HG03045 (cell line): Measurements from ENCODE around the gene CSNK1G2.

Source experiments
- ATAC-seq: cut with Tn5 transposase; IDR thresholded peaks from one replicate; pipeline ENCODE4 v1.9.1; 2021; ENCODE audit warnings: mild to moderate bottlenecking, moderate library complexity; ENCODE audit not compliant: unreplicated experiment

Gene CSNK1G2

GRCh38 chr19:2014731-2015607 is 74.0 kb downstream of the CSNK1G2 start:
- ATAC-seq = no peak

DNA sequence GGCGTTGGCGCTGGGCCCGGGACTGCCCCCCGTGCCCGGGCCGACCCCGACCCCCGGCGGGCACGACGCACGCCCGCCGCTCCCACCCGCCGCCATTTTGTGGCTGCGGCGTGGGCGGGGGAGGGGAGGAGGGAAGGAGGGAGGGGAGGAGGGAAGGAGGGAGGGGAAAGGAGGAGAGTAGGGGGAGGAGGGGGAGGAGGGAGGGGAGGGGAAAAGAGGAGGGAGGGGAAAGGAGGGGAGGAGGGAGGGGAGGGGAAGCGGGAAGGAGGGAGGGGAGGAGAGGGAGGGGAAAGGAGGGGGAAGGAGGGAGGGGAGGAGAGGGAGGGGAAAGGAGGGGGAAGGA is 74.6 kb downstream of the CSNK1G2 start, which contains the start of gene BTBD2:
BTBD2 (minus strand) TSS at position 107 of the 343 bp plus-strand sequence; CDS start at position 96, 11 bp downstream.
- ATAC-seq = no peak

DNA sequence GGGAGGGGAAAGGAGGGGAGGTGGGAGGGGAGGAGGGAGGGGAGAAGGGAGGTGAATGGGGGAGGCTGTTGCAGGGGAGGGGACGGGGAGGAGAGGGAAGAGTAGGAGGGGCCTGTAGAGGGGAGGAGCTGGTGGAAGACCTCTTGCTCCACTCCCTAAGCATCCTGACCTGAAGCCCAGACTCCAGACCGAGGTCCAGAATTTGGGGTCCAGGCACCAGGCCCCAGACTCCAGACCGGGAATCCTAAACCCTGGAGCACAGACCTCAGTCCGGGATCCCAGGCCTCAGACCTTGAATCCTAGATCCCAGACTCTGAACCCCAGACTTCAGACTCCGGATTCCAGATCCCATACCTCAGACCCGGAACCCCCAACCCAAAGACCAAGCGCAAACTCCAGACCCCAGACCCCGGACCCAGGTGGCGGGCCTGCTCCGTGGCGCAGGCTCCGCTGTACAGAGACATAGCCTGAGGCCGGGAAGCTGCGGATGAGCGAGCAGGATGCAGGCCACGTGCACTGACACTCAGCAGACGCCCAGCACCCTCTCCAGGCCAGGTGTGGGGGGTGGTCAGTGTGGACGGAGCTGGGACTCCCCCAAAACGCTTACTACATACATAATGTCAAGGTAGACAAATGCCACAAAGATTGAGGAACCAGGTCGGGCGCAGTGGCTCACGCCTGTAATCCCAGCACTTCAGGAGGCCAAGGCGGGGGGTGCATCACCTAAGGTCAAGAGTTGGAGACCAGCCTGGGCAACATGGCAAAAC is 75.3 kb downstream of the CSNK1G2 start:
- no peak for ATAC-seq

DNA sequence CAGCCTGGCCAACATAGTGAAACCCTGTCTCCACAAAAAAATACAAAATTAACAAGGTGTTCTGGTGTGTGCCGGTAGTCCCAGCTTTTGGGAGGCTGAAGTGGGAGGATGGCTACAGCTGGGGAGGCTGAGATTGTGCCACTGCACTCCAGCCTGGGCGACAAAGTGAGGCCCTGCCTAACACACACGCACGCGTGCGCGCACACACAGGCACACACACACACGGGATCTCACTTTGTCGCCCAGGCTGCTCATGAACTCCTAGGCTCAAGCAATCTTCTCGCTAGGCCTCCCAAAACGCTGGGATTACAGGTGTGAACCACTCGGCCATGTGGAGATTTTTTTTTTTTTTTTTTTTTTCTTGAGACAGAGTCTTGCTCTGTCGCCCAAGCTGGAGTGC is 77.8 kb downstream of the CSNK1G2 start:
- ATAC-seq = no peak

DNA sequence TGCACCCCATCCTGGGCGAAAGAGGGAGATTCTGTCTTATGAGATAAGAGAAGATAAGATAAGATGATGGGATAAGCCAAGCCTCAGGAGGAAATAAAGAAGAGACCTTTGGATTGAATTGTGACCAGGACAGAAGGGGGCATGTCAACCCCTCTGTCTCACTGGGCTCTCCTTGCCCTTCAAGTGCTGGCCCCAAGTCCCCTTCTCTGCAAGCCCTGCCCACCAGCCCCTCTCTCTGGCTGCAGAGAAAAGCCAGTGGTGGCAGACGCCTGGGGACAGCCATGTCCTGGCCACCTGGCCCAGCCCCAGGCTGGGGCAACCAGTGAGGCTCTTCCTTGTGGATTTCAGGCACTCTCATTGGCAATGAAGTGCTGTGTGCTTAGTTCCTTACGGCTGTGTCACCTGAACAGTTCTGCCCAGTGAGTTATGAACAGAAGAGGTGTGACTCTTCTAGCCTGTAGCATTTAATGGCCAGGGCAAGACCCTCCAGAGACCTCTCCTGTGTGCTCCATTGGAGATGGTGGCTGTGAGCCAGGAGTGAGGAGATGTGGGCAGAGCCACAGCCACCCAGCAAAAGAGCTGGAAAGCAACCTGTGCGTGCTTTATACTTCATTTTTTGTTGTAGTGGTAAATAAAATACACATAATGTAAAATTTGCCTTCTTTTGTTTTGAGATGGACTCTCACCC is 80.6 kb downstream of the CSNK1G2 start:
- ATAC-seq = no peak

GRCh38 chr19:2022289-2022688 is 81.3 kb downstream of the CSNK1G2 start:
- ATAC-seq = no peak

GRCh38 chr19:2026770-2027169 is 85.8 kb downstream of the CSNK1G2 start:
- no peak for ATAC-seq

DNA sequence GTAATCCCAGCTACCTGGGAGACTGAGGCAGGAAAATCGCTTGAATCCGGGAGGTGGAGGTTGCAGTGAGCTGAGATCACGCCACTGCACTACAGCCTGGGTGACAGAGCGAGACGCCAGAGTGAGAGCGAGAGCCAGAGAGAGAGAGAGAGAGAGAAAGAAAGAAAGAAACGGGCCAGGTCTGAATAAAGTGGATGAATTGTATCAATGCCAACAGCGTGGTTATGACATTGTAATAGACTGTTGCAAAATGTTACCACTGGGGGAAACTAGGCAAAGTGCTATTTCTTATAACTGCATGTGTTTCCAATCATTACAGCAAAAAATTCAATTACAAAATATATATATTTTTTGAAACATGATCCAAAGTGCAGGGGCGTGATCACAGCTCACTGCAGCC is 86.4 kb downstream of the CSNK1G2 start:
- no peak for ATAC-seq
